IPS-18c (cell line): Measurements from ENCODE around the gene SLC2A4RG.
A peak's percentile ranks its signal among the peaks of the same experiment; 100 is the strongest.

Experiments
- H3K4me3 ChIP-seq: 2 replicates; pipeline ENCODE4 v1.7.0; 2013; ENCODE audit warnings: low read depth, mild to moderate bottlenecking, low read length, moderate library complexity; ENCODE audit not compliant: insufficient read depth
- H3K9me3 ChIP-seq: one replicate; pipeline ENCODE4 v1.6.1; 2013; ENCODE audit warnings: mild to moderate bottlenecking, low read length, moderate library complexity; ENCODE audit not compliant: control insufficient read depth, insufficient read depth

Gene SLC2A4RG

GRCh38 chr20:63734946-63735858 lies 4.4 kb upstream of the SLC2A4RG start:
- H3K9me3 ChIP-seq = no peaks in the 10 kb centered on the region
- H3K4me3 ChIP-seq = no peak overlapping the region

- Histone ChIP-seq H3K9me3 (no peaks in the 10 kb centered on the region), H3K4me3 (no peak within 1 kb of the TSS)
Observed at GRCh38 chr20:63735859-63736718, 3.5 kb upstream of the SLC2A4RG start, which contains the start of gene LIME1. Gene LIME1, plus strand, starts transcription at chr20:63736664. Its CDS starts 886 bp downstream, at chr20:63737550.

- Histone ChIP-seq H3K4me3 (no peak overlapping the region), H3K9me3 (no peaks in the 10 kb centered on the region)
Observed at GRCh38 chr20:63736893-63737694, 2.5 kb upstream of the SLC2A4RG start.

GRCh38 chr20:63737695-63737944 lies 2.0 kb upstream of the SLC2A4RG start:
- Histone ChIP-seq H3K4me3 (no peak overlapping the region; the same call in 1 of the 2 replicates), H3K9me3 (no peaks in the 10 kb centered on the region)

- no peaks in the 10 kb centered on the region for H3K9me3 ChIP-seq
- H3K4me3 ChIP-seq = peak overlapping the region; percentile 56; the same call in 1 of the 2 replicates
Observed at GRCh38 chr20:63737945-63738686, 1.5 kb upstream of the SLC2A4RG start.

- peak overlapping the region; percentile 56; the same call in 1 of the 2 replicates for H3K4me3 ChIP-seq
Observed at GRCh38 chr20:63738687-63739129, 868 bp upstream of the SLC2A4RG start.

GRCh38 chr20:63740070-63740626 lies 572 bp downstream of the SLC2A4RG start:
- peak overlapping the region; percentile 78 for H3K4me3 ChIP-seq
- no peaks in the 10 kb centered on the region for H3K9me3 ChIP-seq

More at GRCh38 chr20:63738687-63739129, 868 bp upstream of the SLC2A4RG start:
- H3K9me3 ChIP-seq = no peaks in the 10 kb centered on the region

GRCh38 chr20:63740627-63741353 lies 1.2 kb downstream of the SLC2A4RG start:
- peak overlapping the region; percentile 78 for H3K4me3 ChIP-seq
- no peaks in the 10 kb centered on the region for H3K9me3 ChIP-seq

GRCh38 chr20:63741354-63741675 lies 1.7 kb downstream of the SLC2A4RG start:
- Histone ChIP-seq H3K4me3 (peak overlapping the region; percentile 78), H3K9me3 (no peaks in the 10 kb centered on the region)

- H3K4me3 ChIP-seq = no peak overlapping the region
- no peaks in the 10 kb centered on the region for H3K9me3 ChIP-seq
Observed at GRCh38 chr20:63741676-63742380, 2.3 kb downstream of the SLC2A4RG start.

GRCh38 chr20:63742381-63743024 lies 2.9 kb downstream of the SLC2A4RG start:
- no peak overlapping the region for H3K4me3 ChIP-seq
- H3K9me3 ChIP-seq = no peaks in the 10 kb centered on the region

GRCh38 chr20:63743210-63743970 lies 3.8 kb downstream of the SLC2A4RG start:
- H3K9me3 ChIP-seq = no peaks in the 10 kb centered on the region
- H3K4me3 ChIP-seq = no peak overlapping the region

- no peak overlapping the region for H3K4me3 ChIP-seq
- H3K9me3 ChIP-seq = no peaks in the 10 kb centered on the region
Observed at GRCh38 chr20:63744158-63744557, 4.6 kb downstream of the SLC2A4RG start.
